Measurements from ENCODE around the gene IQSEC3. TPM values are rescaled to one million over a fixed set of nuclear protein-coding genes. Genes with fewer than 3 reads are reported as not detected.
"Not testable (repeated sequence)": the region's sequence is repeated elsewhere in the genome, so short reads cannot be mapped to it uniquely, and the experiment has no call there.

The IQSEC3 gene
- total RNA-seq, 6 donors from 2014 or later: 2.1 to 19.0 (median 8.2) TPM

- DNase-seq; H3K27me3 ChIP-seq; H3K36me3 ChIP-seq; H3K4me3 ChIP-seq; ATAC-seq (ENCODE audit: low FRiP score in 2 of 2); H3K27ac ChIP-seq; H3K4me1 ChIP-seq; H3K9me3 ChIP-seq: not testable (repeated sequence)
- 64 to 70% methylated on average over 5 of the region's 5 CpGs for WGBS, 2 donors
Measured at GRCh38 chr12:49149-49548, 17.4 kb upstream of the IQSEC3 start.

GRCh38 chr12:51087-51486 is 15.5 kb upstream of the IQSEC3 start:
- H3K9me3 ChIP-seq; H3K27me3 ChIP-seq; H3K36me3 ChIP-seq; H3K27ac ChIP-seq; H3K4me3 ChIP-seq; ATAC-seq (ENCODE audit: low FRiP score in 2 of 2); DNase-seq; H3K4me1 ChIP-seq: not testable (repeated sequence)
- WGBS, 2 donors: 59 to 74% methylated on average over 5 of the region's 5 CpGs

GRCh38 chr12:51962-52361 is 14.6 kb upstream of the IQSEC3 start:
- not testable (repeated sequence) for ATAC-seq (ENCODE audit: low FRiP score in 2 of 2); H3K4me3 ChIP-seq; H3K27ac ChIP-seq; H3K4me1 ChIP-seq; H3K27me3 ChIP-seq; DNase-seq; H3K36me3 ChIP-seq; H3K9me3 ChIP-seq
- WGBS, 2 donors: 67 to 69% methylated on average over 6 of the region's 6 CpGs

GRCh38 chr12:52902-53734 is 13.4 kb upstream of the IQSEC3 start:
- not testable (repeated sequence) for H3K9me3 ChIP-seq; H3K27ac ChIP-seq; H3K27me3 ChIP-seq; H3K36me3 ChIP-seq; ATAC-seq (ENCODE audit: low FRiP score in 2 of 2); H3K4me3 ChIP-seq; H3K4me1 ChIP-seq; DNase-seq
- 54 to 58% methylated on average over 4 of the region's 4 CpGs for WGBS, 2 donors

- ATAC-seq (ENCODE audit: low FRiP score in 2 of 2) (peak; percentile 2 to 6), DNase-seq (no peak)
- Histone ChIP-seq H3K36me3 (no peaks in the 10 kb centered on the region), H3K4me1 (no peaks in the 10 kb centered on the region), H3K4me3 (no peak overlapping the region), H3K27me3 (peaks cover 0 to 3% (median 1%) of the 10 kb centered on the region in 4 donors), H3K27ac (no peak overlapping the region), H3K9me3 (no peaks in the 10 kb centered on the region)
- 34 to 38% methylated on average over 4 of the region's 4 CpGs for WGBS, 2 donors
- TF ChIP-seq CTCF (IDR thresholded peaks at IDR 0.05) (no peak), POLR2A (IDR thresholded peaks at IDR 0.05) (no peak), POLR2AphosphoS5 (IDR thresholded peaks at IDR 0.05) (no peak), EP300 (IDR thresholded peaks at IDR 0.05) (no peak)
Measured at GRCh38 chr12:53735-54730, 12.5 kb upstream of the IQSEC3 start.

DNA sequence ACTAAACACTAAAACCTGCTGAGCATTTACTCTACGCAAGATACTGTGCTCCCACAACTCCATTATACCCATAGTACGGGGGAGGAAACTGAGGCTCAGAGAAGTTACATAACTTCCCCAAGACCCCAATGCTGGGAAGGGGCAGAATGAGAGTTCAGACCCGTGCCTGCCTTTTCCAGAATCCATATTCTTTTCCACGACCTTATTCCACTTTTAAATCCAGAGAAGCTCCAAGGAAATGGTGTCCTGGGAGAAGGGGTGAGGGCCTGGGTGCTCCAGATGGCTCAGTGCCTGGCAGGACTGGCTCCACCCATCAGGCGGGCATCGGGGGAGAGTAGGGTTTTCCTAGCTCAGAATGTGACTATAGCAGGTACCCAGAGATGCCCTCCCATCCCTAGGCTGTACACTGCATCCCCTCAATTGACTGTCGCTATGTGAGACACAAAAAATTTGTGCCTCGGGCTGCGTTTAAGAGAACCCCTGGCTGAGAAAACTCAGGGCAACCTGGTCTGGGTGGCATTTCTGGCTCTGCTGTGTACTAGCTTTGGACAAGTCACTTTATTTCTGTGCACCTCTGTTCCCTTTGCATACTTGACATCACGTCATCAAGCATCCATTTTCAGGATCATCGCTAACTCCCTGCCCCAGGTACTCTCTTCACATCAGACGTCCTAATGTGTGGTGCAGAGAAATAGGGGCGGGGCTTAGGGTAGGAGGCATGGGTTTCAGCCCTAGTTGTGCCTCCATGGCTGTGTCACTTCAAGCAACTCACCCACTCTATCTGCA is 11.6 kb upstream of the IQSEC3 start:
- H3K9me3 ChIP-seq: no peaks in the 10 kb centered on the region
- no peak overlapping the region for H3K27ac ChIP-seq
- WGBS, 2 donors: 64 to 66% methylated on average over 13 of the region's 13 CpGs
- peaks cover 0 to 3% (median 1%) of the 10 kb centered on the region in 4 donors for H3K27me3 ChIP-seq
- no peaks in the 10 kb centered on the region for H3K36me3 ChIP-seq
- ATAC-seq (ENCODE audit: low FRiP score in 2 of 2) (peak; percentile 14 to 49), DNase-seq (no peak)
- no peak overlapping the region for H3K4me3 ChIP-seq
- no peaks in the 10 kb centered on the region for H3K4me1 ChIP-seq
- TF ChIP-seq POLR2AphosphoS5 (IDR thresholded peaks at IDR 0.05): no peak
- no peak for TF ChIP-seq POLR2A (IDR thresholded peaks at IDR 0.05)
- no peak for TF ChIP-seq EP300 (IDR thresholded peaks at IDR 0.05)
- no peak for TF ChIP-seq CTCF (IDR thresholded peaks at IDR 0.05)

Measured in upper lobe of left lung (tissue), 6 donors.